ENCODE measurements around the gene UCK1. TPM values are rescaled to one million over a fixed set of nuclear protein-coding genes. Genes with fewer than 3 reads are reported as not detected.
A peak's percentile ranks its signal among the peaks of the same experiment; 100 is the strongest.

UCK1 gene
- total RNA-seq, 1 experiment from 2014 or later = 36.5 TPM

DNA sequence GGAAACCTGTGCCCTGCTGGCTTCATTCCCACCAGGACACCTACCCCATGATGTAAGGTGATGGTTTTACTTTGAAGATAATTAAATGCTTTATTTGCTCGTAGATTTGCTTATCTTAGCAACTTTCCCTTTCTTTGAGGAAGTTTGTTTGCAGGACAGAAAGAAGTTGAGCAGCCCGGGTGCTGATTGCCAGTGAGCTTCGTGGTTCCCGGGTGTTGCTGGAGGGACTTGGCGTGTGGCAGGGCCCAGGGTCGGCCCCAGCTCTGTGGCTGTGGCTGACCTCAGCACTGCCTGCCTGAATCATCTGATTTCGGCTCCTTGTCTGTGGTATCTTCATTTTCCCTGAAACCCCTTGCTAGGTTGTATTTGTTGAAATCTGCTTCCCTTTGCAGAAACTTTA is 19.6 kb downstream of the UCK1 start:
- in situ Hi-C loops (cut with HindIII; ENCODE audit: low pct_unique_long_range_greater_than_20kb, low sequenced_read_pairs) = no loop called here
- DNase-seq (ENCODE audit: low read depth) = no peak

DNA sequence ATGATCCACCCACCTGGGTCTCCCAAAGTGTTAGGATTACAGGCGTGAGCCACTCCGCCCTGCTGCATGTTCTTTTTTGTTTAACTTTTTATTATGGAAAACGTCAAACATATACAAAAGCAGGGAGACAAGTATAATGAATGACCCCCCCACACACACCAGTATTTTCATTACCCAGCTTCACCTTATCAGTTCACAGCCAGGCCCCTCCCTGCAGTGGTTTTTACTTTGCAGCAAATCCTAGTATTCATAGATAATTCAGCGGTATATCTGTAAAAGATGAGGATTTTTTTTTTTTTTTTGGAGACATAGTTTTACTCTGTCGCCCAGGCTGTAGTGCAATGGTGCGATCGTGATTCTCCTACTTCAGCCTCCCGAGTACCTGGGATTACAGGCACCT is 26.1 kb downstream of the UCK1 start:
- in situ Hi-C loops (cut with HindIII; ENCODE audit: low pct_unique_long_range_greater_than_20kb, low sequenced_read_pairs) = no loop called here

DNA sequence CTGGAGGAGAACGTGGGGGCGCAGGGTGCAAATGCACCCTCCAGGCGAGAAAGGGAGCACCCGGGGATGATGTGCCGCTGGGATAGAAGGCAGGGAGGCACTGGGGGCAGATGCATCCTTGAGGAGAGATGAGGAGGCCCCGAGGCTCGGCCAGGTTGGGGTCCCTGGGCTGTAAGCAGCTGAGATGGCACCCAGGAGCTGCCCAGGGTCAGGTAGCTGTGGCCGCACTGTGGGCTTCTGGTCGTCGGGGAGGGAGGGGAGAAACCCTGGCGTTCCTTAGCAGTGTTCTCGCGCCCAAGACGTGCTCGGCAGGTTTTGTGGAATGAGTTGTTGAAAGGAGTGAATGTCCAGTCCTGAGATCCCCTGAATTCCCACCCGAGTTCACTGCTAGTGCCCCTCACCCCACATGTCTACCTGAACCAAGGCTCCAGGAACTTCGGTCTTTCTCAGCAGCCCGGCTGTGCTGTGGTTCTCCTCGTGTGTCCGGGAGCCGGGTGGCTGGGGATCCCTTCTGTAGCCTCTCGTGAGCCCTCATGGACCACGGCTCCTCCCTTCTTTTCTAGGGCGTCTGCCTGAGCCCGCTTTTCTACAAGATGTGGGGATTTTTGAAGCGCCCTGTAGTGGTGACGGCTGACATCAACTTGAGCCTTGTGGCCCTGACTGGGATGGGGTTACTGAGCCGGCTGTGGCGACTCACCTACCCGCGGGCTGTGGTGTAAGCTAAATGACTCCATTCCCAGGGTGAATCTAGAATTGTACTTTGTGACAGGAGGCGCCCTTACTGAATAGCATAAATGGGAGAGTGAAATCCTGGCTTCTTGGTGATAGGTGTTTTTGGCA is 27.2 kb downstream of the UCK1 start:
- in situ Hi-C loops (cut with HindIII; ENCODE audit: low pct_unique_long_range_greater_than_20kb, low sequenced_read_pairs) = no loop called here
- peak; percentile 41 for DNase-seq (ENCODE audit: low read depth)

More for the DNA sequence above, 26.1 kb downstream of the UCK1 start:
- no peak for DNase-seq (ENCODE audit: low read depth)

DNA sequence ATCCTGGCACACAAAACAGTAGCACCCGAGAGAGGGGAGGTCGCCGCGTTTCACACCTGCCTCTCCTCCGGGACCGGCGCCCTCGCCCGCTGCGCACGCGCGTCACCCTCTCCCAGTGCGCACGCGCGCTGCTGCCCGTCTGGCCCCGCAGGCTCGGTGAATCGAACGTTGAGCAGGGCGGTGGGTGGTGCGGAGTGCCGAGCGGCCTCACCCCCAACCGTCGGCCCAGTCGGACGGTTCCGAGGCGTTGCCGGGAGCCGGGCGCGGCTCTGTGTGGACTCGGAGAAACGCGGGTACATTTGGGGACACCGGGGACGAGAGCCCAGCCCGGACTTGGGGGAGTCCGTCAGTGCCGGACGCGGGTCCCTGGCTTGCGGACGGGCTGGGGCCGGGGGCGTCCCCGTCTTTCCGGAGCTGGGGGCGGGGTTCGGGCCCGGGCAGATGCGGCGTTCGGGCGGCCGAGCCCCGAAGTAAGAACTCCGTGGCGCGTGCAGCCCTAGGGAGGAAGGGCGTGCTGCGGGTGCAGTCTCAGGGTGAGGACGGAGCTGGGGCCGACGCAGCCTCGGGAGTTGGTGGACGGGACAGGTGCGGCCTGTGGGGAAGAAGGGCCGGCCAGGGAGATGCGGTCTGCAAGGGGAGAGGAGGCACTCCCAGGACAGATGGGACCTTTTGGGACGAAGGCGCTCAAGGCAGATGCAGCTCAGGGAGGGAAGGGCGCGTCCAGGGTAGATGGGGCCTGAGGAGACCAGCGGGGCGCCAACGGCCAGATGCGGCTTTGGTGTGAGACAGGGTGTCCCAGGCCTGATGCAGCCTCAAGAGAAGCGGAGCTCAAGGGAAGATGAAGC is 28.1 kb downstream of the UCK1 start, which contains the start of gene POMT1:
TSS of gene POMT1 (plus strand) at position 138 of the 845 bp plus-strand sequence. CDS start 1,301 bp downstream, outside the sequence.
- in situ Hi-C loops (cut with HindIII; ENCODE audit: low pct_unique_long_range_greater_than_20kb, low sequenced_read_pairs) = no loop called here
- peak; percentile 77 for DNase-seq (ENCODE audit: low read depth)

DNA sequence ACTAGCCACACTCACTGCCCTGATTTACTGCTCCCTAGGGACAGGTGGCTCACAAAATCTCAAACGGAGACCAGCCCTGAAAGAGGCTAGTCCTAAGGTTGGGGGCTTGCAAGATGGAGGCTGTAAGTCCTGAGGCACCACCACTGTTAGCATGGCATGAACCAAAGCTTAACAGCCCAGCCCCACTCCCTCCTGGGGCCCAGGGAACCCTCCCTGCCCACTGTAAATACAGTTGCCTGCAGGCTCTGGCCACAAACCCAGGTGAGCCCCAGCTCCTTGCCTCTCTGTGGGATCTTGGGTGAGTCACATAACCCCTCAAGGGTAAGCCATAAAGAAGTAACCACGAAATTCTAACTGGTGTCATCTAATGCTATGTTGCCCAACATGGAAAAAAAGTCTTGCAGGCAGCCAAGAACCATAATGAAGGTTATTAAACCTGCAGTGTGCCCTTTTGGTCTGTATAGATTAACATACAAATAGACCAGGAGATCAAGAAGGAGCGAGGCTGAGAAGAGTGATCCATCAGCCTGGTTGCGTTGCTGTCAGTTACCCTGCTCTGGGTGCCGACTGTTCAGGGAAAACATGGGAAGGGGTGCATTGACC is 30.0 kb downstream of the UCK1 start:
- peak; percentile 30 for DNase-seq (ENCODE audit: low read depth)
- in situ Hi-C loops (cut with HindIII; ENCODE audit: low pct_unique_long_range_greater_than_20kb, low sequenced_read_pairs) = no loop called here

DNA sequence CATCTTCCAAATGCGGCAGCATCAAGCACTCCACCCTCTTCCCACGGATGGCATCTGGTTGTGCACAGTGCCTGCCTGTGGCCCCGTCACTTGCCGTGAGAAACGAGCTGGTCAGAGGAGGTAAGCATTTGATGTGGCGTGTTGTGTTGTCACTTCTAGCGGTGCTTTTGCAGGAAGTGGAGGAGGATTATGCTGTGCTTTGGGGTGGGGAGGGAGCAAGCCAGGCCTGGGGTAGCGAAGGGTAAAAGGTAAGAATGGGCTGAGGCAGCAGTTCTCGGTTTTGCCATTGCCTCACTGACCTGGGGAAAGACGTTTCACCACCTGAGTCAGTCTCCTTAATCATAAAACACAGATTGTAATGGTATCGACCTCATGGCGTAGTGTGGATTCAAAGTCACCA is 30.7 kb downstream of the UCK1 start:
- DNase-seq (ENCODE audit: low read depth) = no peak
- in situ Hi-C loops (cut with HindIII; ENCODE audit: low pct_unique_long_range_greater_than_20kb, low sequenced_read_pairs) = no loop called here

DNA sequence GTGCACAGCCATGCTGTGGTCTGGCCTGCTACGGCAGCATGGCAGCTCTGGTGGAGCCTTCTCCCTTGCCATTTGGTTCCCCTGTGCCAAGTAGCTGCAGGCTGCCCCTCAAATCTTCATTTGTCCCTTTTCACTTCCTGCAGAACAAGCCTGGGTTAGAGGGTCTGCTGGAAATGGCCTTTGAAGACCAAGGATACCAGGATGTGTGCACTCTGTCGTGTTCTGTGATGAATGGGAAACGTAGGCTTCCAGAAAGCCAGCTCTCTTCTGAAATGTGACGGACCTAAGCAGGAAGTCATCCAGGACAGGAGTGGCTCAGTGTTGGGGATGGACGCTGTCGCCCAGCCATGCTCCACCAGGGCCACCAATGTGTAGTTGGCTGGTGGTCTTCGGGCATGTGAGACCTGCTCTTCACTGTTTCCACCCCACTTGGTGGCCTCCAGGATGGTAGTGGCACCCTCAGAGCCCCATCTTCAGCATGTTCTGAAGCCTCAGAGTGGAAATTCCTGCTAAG is 31.8 kb downstream of the UCK1 start:
- in situ Hi-C loops (cut with HindIII; ENCODE audit: low pct_unique_long_range_greater_than_20kb, low sequenced_read_pairs) = no loop called here
- no peak for DNase-seq (ENCODE audit: low read depth)

DNA sequence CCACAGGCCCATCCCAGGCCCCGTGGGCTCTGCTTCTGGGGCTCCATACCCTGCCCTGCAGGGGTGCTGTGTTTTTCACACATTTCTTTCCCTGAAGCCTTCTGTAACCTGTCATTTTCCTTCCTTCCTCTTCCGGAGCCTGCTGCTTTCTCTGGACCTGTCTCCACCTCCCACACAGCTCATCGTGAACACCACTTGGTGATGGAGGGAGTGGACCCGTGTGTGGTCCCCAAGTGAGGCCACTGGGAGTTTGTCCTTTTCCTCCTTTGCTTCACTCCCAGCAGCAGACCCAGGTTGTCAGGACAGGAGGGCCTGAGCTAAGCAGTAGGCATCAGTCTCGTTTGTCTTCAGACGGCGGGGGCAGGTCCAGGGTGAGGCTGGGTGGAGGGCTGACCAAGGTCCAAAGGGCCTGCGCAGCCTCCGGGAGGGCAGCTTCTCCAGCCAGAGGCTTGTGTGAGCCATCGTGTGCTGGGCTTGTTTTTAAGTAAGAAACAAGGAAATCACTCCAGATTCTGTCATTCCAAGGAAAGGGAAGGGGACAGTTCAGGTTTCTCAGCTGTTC is 34.1 kb downstream of the UCK1 start:
- no peak for DNase-seq (ENCODE audit: low read depth)
- in situ Hi-C loops (cut with HindIII; ENCODE audit: low pct_unique_long_range_greater_than_20kb, low sequenced_read_pairs) = no loop called here

DNA sequence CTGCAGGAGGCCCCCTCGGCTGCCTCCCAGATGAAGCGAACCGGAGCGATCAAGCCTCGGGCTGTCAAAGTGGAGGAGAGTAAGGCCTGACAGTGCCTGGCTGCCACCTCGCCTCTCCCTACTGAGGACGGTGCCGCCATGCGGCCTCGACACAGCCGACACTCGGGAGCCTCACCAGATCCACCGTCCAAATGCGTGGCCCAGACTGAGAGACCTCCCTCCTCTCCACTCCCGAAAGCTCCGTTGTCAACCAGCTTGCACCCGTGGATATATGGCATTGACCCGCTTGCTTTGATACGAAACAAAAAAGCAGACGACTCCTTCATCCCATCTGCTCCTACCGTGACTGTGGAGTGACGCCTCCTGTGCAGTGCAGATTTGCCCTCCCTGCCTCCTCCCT is 35.3 kb downstream of the UCK1 start:
- DNase-seq (ENCODE audit: low read depth) = no peak
- in situ Hi-C loops (cut with HindIII; ENCODE audit: low pct_unique_long_range_greater_than_20kb, low sequenced_read_pairs) = no loop called here

DNA sequence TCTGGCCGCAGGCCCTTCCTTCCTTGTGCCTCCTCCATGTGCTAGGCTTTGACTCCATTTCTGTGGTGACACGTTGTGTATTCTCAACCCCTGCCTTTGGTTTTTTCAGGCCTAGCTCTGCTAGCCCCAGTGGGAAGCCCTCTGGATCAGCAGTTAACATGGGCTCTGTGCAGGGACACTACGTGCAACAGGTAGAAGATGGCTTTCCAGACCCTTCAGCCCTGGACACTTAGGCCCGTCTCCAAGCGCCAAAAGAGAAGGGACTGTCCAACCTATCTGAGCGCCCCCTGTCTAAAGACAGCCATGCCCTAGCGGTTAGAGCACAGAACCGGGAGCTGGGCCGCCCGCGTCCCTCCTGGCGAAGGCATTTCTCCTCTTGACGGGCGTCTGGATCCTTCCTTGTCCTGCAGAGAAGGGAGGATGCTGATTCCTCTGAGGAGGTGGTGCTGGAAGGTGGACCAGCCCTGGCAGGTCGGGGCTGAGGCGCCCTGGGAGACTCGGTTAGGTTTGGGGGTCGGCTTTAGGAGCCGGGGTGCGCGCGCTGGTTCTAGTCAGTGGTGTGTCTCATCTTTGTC is 36.7 kb downstream of the UCK1 start:
- in situ Hi-C loops (cut with HindIII; ENCODE audit: low pct_unique_long_range_greater_than_20kb, low sequenced_read_pairs) = no loop called here
- no peak for DNase-seq (ENCODE audit: low read depth)

DNA sequence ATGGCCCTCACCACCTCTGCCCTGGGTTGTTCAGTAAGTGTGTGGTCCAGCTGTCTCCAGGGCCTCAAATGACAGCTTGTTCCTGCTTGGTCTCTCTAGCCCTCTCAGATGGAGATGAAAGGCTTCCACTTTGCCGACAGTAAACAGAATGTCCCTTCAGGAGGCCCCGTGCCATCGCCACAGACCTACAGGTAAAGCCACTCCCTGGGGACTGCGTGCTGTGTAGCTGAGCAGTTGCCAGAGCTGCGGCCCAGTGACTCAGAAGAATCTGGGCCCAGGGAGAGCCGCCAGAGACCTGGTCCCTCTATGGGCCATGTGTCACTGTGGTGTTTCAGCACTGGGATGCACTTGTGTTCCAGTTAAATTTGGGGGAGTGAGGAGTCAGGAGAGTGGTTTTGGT is 39.0 kb downstream of the UCK1 start:
- in situ Hi-C loops (cut with HindIII; ENCODE audit: low pct_unique_long_range_greater_than_20kb, low sequenced_read_pairs) = no loop called here
- DNase-seq (ENCODE audit: low read depth) = no peak

DNA sequence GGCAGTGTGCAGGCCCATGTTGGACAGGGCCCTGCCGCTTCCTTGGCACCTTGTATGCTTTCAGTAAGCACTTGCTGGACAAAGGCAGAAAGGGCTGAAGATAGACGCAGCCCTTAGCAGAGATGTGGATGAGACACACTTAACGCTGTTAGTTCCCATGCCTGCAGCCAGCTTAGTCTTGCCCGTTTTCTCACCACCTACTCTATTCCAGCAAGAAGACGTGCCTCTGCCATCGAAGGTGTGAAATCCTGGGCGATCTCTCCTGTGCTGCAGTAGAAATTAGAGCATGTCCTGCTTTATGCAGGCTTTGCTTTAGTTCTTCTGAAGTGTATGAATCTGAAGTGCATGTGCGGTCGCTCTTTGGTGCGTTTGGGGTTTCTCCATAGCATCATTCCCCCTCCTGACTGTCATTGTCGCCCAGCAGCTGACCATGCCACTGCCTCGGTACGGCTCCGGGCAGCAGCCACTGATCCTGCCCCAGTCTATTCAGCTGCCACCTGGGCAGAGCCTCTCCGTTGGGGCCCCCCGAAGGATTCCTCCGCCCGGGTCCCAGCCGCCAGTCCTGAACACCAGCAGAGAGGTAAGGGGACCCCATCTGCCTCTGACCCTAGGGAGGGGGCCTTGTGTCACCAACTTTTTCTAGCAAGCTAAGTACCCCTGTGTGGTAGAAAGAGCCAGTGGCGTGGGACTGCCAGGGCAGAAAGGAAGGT is 39.9 kb downstream of the UCK1 start:
- DNase-seq (ENCODE audit: low read depth) = no peak
- in situ Hi-C loops (cut with HindIII; ENCODE audit: low pct_unique_long_range_greater_than_20kb, low sequenced_read_pairs) = no loop called here

DNA sequence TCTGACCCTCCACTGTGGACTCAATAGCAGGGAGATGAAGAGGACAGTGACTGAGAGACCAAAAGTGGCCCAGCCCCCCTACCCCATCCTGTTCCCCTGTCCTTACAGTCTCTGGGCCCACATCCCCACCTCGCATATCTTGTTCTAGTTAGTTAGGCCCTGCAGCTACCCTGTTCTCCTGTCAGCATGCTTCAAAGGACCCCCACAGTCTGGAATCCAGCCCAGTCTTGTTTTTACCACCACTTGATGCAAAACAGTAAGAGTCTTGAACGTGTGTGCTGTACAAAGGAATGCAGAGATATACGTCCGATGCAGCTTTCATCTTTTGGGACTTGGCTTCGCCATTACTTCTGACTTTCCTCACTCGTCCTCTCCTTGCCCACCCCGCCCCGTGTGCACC is 40.5 kb downstream of the UCK1 start:
- DNase-seq (ENCODE audit: low read depth) = no peak
- in situ Hi-C loops (cut with HindIII; ENCODE audit: low pct_unique_long_range_greater_than_20kb, low sequenced_read_pairs) = no loop called here

DNA sequence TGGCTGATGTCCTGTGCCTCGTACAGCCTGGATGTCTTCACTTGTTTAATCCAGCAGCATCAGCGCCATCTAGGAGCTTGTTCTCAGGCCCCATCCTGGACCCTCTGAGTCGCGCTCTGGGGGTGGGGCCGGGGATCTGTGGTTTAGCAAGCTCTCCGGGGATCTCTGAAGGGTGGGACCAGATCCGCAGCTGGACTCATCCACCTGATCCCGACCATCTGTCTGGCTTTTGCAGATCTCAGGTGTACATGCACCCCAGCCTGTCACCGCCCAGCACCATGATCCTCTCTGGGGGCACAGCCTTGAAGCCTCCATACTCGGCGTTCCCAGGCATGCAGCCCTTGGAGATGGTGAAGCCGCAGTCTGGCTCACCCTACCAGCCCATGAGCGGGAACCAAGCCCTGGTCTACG is 43.4 kb downstream of the UCK1 start:
- in situ Hi-C loops (cut with HindIII; ENCODE audit: low pct_unique_long_range_greater_than_20kb, low sequenced_read_pairs) = no loop called here

DNA sequence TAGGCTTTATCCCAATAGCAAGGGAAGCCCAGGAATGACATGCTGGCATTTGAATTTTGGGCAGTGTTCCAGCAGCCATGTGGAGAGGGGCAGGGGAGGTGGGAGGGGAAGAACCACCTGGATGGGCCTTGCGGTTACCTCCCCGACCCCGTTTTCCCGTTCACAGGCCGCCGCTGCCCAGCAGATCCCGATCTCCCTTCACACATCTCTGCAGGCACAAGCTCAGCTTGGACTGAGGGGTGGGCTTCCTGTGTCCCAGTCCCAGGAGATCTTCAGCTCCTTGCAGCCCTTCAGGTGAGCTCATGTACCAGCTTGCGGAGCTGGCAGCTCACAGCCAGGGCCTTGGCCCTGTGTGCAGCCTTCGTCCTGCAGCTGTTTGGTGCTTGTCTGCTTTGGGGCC is 44.1 kb downstream of the UCK1 start:
- in situ Hi-C loops (cut with HindIII; ENCODE audit: low pct_unique_long_range_greater_than_20kb, low sequenced_read_pairs) = no loop called here
- DNase-seq (ENCODE audit: low read depth) = no peak

More for the DNA sequence above, 43.4 kb downstream of the UCK1 start:
- no peak for DNase-seq (ENCODE audit: low read depth)

DNA sequence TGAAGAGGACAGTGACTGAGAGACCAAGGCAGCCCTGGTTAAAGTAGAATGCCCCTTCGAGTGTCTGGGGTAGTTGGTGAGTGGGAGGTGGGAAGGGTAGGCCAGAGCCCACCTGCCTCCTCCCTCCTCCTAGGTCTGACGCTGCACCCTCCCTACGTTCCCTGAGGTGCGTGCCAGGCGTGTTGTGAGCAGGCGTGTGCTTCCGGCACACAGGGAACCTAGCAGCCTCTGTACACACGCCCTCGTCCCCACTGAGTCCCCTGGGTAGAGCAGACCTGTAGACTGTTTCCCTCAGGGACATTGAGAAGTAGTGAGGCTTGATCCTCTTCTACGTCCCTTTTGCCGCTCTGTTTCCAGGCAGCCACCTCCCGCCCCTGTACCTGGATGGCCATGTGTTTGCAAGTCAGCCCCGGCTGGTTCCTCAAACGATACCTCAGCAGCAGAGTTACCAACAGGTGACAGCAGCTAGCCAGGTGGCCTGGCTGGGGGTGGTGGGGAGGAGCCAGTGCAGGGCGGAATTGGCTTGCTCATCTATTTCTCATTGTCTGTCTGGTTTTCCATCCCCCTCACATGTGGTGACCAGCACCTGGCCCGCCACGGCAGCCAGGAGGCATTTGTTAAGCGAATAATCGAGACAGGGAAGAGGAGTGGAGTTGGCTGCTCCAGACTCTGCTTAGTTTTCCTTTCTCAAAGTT is 45.2 kb downstream of the UCK1 start:
- DNase-seq (ENCODE audit: low read depth) = no peak
- in situ Hi-C loops (cut with HindIII; ENCODE audit: low pct_unique_long_range_greater_than_20kb, low sequenced_read_pairs) = no loop called here

DNA sequence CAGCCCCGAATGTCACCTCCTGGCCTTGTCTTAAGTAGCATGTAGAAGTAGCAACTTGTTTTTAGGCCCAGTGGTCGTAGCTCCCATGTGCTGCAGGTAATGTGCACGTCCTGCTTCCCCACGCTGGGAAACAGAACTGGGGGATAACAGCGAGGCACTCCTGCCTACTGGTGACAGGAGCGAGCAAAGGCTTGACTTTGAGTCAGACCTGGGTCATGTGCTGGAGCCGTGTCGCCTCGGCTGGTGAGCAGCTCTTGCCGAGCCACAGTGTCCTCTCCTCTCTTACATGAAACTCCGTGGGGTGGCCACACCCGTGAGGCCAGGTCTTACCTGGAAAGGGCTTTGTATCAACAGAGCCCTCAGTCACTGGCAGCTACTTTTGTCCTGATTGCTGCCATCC is 45.9 kb downstream of the UCK1 start:
- no peak for DNase-seq (ENCODE audit: low read depth)
- in situ Hi-C loops (cut with HindIII; ENCODE audit: low pct_unique_long_range_greater_than_20kb, low sequenced_read_pairs) = no loop called here
